ENCODE measurements around the gene MMP3. TPM values are rescaled to one million over a fixed set of nuclear protein-coding genes. Genes with fewer than 3 reads are reported as not detected.

Gene MMP3
- polyA plus RNA-seq, 1 experiment: 2.1 TPM

DNA sequence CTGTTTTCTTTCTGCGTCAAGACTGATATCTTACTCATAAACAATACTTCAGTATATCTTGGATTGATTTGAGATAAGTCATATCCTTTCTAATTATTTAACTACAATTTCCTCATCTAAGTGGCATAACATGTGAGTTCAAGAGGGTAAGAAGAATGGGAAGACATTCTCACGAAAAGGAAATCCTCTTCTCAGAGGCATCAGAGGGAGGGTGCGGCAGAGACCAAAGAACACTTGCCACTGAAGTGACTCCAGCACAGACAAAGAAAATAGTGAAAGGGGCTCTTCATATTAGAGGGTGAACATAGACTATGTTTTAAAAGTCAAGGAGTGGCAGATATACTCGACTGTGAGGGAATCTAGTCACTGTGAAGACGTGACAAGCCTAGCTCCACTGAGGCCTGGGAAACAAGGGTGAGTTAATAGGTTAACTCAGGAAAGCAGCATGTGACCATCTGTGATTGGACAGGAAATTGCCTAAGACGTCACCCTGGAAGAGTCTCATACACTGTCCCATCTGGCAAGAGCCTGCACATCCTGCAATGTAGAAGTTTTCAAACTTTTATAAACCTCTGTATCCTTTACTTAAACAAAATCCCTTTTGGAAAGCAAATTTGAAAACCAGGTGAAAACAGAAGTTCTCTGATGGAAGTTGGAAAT lies 43.6 kb downstream of the MMP3 start:
- H3K4me3 ChIP-seq (ENCODE audit: low read depth, low read length): no peak overlapping the region
- no peaks in the 10 kb centered on the region for H3K27me3 ChIP-seq (ENCODE audit: control insufficient read depth, insufficient read depth, low read length)
- H3K27ac ChIP-seq (ENCODE audit: low read depth, low read length): no peak overlapping the region
- TF ChIP-seq, protein P1, sequence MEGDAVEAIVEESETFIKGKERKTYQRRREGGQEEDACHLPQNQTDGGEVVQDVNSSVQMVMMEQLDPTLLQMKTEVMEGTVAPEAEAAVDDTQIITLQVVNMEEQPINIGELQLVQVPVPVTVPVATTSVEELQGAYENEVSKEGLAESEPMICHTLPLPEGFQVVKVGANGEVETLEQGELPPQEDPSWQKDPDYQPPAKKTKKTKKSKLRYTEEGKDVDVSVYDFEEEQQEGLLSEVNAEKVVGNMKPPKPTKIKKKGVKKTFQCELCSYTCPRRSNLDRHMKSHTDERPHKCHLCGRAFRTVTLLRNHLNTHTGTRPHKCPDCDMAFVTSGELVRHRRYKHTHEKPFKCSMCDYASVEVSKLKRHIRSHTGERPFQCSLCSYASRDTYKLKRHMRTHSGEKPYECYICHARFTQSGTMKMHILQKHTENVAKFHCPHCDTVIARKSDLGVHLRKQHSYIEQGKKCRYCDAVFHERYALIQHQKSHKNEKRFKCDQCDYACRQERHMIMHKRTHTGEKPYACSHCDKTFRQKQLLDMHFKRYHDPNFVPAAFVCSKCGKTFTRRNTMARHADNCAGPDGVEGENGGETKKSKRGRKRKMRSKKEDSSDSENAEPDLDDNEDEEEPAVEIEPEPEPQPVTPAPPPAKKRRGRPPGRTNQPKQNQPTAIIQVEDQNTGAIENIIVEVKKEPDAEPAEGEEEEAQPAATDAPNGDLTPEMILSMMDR (IDR thresholded peaks at IDR 0.05; ENCODE audit: low read depth, low read length): no peak
- H3K9me3 ChIP-seq (ENCODE audit: control insufficient read depth, insufficient read depth, low read length): no peaks in the 10 kb centered on the region
- ChIA-PET CTCF (interaction anchor here (1.4 kb wide), 1 partner anchor 11 kb away, joined by 4 read pairs; no protein-coding TSS in a partner anchor), POLR2A (no interaction called here)
- DNase-seq (ENCODE audit: low read depth, low spot score): no peak

DNA sequence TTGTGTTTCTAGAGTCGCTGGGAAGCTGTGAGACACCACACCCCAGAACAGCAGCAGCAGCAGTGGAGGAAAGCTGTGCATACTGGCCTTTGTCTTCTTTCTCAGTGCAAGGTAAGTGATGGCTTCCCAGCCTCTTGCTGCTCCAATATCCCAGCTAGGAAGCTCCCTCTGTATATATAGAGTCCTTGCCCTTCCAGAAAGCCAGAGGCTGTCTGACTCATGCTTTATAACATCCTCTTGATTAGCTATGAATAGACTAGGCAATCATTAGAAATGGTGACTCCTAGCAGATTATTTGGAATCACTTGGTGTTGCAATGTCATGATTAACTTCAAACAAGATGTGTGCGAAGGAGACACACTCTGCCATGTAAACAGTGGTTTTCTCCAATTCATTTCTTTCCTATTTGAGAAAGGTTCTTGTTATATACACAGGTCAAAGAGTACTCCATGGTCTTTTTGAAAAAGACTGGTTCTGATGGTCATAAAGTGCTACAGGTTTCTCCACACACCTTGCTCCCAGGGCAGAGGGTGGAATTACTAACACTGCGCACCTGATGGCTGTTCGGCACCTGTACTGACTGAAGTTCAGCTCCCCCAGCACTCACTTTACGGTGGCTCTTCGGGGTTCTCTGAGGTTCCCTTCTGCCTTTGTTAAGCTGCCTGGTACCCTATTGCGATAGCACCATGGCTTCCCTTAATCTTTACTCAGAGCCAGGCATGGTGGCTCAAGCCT lies 45.2 kb downstream of the MMP3 start, which contains the start of gene MMP1:
MMP1 (minus strand) TSS at position 149 of the 735 bp plus-strand sequence; CDS start at position 81, 68 bp downstream.
- Histone ChIP-seq H3K27ac (ENCODE audit: low read depth, low read length) (no peak within 1 kb of the TSS), H3K27me3 (ENCODE audit: control insufficient read depth, insufficient read depth, low read length) (no peaks in the 10 kb centered on the region), H3K4me3 (ENCODE audit: low read depth, low read length) (no peak within 1 kb of the TSS), H3K9me3 (ENCODE audit: control insufficient read depth, insufficient read depth, low read length) (no peaks in the 10 kb centered on the region)
- TF ChIP-seq, protein P1 (IDR thresholded peaks at IDR 0.05; ENCODE audit: low read depth, low read length): no peak
- peak; percentile 29 for DNase-seq (ENCODE audit: low read depth, low spot score)
- CTCF ChIA-PET: interaction anchor here (0.9 to 1.9 kb wide), 4 partner anchors 12 to 143 kb away, joined by 3 to 5 read pairs (median 3); no protein-coding TSS in a partner anchor
- POLR2A ChIA-PET: interaction anchor here (0.6 kb wide), 1 partner anchor 14 kb away, joined by 4 read pairs; no protein-coding TSS in a partner anchor

DNA sequence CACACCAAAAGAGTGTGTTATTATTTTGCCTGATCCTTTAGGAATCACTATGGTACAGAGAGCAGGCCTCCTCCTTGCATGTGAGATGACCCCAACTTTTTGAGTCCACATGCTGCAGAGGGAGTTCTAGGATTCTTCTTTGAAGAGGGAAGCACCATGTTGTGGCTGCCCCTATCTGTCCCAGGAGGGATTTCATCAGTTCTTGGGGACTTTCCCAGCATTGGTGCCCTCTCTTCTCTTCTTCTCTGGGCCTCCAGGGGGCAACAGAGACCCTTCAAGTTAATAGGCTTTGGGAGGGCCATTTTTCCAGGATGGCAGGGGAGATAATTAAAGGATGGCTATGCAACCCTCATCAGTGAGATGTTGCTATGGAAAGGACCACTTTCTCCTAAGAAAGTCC lies 49.0 kb downstream of the MMP3 start:
- no peaks in the 10 kb centered on the region for H3K9me3 ChIP-seq (ENCODE audit: control insufficient read depth, insufficient read depth, low read length)
- TF ChIP-seq, protein P1 (IDR thresholded peaks at IDR 0.05; ENCODE audit: low read depth, low read length): peak; percentile 58
- no peak overlapping the region for H3K4me3 ChIP-seq (ENCODE audit: low read depth, low read length)
- no peak overlapping the region for H3K27ac ChIP-seq (ENCODE audit: low read depth, low read length)
- H3K27me3 ChIP-seq (ENCODE audit: control insufficient read depth, insufficient read depth, low read length): no peaks in the 10 kb centered on the region
- DNase-seq (ENCODE audit: low read depth, low spot score): no peak
- CTCF ChIA-PET: interaction anchor here (0.8 to 2.6 kb wide), 5 partner anchors 14 to 147 kb away, joined by 3 to 12 read pairs (median 3); partner anchors contain the start of gene MMP10
- POLR2A ChIA-PET: no interaction called here

DNA sequence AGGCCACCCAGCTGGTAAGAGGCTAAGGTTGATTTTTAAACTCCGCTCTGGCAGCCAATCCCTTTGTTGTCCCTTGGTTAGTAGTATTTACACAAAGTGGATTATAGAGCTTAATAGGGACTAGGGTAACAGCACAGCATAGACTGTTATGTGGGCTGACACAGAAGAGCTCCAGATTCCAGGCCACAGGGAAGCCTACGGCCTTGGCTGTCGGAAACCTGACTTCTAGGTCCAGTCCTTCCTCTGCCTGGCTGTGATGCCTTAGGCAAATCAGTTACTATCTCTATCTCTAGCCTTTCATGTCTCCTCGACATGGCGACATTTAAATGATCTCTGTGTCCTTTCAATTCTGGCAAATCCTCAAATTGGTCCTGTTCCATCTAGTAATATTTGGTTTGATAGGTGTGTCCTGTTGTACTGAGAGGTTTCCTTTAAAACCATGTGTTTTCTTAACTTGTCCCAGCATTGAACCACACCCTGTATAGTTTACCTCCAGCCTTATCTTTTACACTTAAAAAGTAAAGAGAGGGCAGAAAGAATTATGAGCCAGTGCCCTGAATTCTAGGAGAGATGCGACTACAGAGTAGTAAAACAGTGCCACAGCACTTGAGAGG lies 49.6 kb downstream of the MMP3 start:
- TF ChIP-seq, protein P1 (IDR thresholded peaks at IDR 0.05; ENCODE audit: low read depth, low read length): no peak
- Histone ChIP-seq H3K27ac (ENCODE audit: low read depth, low read length) (no peak overlapping the region), H3K9me3 (ENCODE audit: control insufficient read depth, insufficient read depth, low read length) (no peaks in the 10 kb centered on the region), H3K27me3 (ENCODE audit: control insufficient read depth, insufficient read depth, low read length) (no peaks in the 10 kb centered on the region), H3K4me3 (ENCODE audit: low read depth, low read length) (no peak overlapping the region)
- POLR2A ChIA-PET: no interaction called here
- no peak for DNase-seq (ENCODE audit: low read depth, low spot score)
- CTCF ChIA-PET: interaction anchor here (0.9 kb wide), 1 partner anchor 147 kb away, joined by 3 read pairs; no protein-coding TSS in a partner anchor

Data from AG04450 (cell line).